Medulla oblongata (tissue), 1 donor: Measurements from ENCODE around the gene CNP.
"Not testable (repeated sequence)": the region's sequence is repeated elsewhere in the genome, so short reads cannot be mapped to it uniquely, and the experiment has no call there.

Experiments
- DNase-seq: peaks from one replicate; pipeline ENCODE4 v3.0.0-alpha.2; 2015; ENCODE audit errors: extremely low spot score

Gene CNP

DNA sequence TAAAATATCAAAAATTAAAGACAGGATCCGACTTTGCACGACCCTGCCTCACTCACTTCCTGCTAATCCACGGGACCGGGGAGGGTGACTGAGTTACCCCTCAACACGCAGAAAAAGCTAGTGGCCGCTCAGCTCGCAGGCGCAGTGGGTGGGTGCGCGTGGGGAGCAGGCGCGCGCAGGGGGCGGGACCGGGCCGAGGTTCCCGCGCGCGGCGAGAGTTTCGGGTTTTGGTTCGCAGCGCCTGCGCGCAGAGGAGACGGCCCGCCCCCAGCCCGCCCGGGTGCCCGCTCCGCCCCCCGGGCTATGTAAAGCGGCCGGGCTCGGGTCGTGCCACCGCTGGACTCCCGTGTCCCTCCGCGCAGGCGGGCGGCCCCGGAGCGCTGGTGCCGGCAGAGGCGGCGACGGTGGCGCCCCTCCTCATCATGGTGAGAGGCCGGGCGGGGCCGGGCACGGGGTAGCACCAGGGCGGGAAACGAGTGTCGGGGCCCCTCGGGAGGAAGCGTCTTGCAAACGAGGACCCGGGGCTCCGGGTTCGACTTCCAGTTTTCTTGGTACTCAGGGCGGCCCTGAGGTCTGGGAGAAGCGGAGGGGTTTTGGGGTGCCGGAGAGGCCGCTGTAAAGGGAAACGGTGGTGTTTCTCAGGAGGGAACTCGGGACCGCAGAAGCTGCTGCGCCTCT, at the start of gene CNP:
CNP (plus strand) TSS at position 333 of the 678 bp plus-strand sequence; CDS start at position 423, 90 bp downstream.
- DNase-seq, result peak; percentile 93

GRCh38 chr17:41917192-41917591, 49.4 kb upstream of the CNP start:
- peak; percentile 58 for DNase-seq

DNA sequence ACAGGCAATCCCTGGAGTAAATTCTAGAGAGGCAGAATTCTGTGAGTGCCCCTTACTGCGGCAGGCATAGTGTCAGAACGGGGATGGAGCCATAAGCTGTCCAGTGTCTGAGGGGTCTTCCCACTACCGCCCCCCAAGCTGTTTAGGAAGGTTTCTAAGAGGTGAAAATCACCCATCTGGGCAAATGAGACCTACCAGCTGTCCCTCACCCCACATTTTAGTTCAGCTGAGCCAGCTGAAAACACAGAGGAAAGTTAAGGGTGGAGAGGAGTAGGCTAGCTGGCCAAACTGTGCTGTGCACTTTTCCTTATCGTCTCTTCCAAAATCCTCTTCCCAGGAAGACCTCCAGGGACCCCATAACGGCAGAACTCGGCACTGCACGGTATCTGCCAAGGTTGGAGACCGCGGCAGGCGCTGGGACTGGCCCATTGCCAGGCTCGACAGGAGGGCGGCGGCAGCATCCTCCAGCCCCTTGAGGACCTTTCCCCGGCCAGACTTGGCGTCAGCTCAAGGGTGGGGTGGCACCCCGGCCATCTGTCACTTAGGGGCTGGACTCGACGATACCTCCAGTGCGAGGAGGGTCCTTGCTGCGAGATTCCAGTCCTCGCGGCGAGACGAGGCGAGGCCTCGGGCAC, 48.8 kb upstream of the CNP start:
- DNase-seq, result peak; percentile 30

DNA sequence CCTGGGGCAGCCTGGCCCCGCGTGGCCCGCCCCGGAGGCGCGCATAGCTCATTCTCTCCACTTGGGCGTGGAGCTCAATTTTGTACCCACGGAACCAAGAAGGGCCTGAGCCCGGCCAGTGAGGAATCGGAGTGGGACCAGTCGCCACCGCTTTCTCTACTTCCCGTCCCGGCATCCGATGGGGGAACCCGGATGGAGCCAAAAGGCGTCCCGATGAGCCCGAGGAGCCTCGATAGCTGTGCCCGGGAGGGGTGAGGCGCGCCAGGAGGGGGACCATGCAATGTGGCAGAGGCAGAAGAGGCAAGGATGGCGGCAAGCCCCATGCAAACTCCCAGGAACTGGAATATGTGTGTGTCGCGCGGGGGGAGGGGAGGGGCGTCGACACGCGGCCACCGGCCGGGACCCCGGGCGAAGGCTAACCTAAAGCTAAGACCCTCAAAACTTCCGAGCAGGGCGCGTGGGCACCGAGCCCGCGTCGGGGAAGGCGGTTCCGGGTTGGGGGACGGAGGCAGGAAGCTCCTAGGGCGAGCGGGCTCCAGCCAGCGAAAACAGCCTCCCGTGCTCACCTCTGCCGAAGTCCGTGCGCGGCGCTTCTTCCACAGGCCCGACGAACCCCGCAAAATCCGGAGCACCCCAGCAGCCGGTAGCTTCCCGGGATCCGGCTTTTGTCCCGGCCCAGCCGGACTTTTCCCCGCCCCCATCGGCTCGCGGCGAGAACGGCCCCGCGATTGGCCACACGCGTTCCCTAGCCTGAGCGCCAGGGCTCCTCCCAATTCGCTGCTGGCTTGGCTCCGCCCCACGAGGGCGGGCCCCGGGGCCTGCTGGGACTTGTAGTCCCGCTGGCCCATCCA, 48.1 kb upstream of the CNP start, which contains the start of gene ACLY:
ACLY (minus strand) TSS at position 638 of the 851 bp plus-strand sequence. CDS start 5,078 bp downstream, outside the sequence.
- DNase-seq, result peak; percentile 99

DNA sequence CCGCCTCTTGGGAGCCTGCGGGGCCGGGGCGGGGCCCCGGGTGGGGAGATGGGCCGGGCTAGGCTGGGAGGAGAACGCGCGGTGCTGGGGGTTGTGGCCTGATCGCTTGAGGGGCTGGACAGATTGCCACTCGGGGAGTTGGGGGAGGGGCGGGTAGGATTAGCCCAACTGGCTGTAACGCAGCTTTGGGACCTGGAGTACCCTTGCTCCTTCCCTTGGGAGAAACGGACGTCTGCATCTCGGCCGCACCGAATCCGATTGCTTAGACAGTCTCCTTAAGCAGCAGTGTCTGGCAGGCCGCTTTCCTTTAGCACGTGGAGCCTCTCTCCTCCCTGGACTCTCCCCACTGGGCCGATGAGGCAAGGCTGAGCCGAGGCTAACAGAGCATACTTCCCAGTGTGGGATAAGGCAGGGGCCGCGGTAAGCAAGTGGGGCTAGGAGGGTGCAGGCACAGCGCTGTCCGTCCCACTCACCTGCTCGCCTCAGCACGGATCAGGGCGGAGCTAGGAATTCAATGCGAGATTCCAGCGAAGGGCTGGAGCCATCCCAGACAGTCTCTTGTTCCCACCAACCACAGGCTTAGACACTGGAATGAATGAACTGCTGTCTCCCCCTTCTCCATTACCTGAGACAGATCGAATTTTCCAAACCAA, 47.3 kb upstream of the CNP start:
- no peak for DNase-seq

- DNase-seq, result no peak
These were observed 46.6 kb upstream of the CNP start for GRCh38 chr17:41919840-41920579.

GRCh38 chr17:41920580-41920955, 46.0 kb upstream of the CNP start:
- DNase-seq, result no peak

GRCh38 chr17:41925991-41926590, 40.5 kb upstream of the CNP start:
- no peak for DNase-seq

- DNase-seq, result no peak
These were observed 37.8 kb upstream of the CNP start for GRCh38 chr17:41928693-41929251.

DNA sequence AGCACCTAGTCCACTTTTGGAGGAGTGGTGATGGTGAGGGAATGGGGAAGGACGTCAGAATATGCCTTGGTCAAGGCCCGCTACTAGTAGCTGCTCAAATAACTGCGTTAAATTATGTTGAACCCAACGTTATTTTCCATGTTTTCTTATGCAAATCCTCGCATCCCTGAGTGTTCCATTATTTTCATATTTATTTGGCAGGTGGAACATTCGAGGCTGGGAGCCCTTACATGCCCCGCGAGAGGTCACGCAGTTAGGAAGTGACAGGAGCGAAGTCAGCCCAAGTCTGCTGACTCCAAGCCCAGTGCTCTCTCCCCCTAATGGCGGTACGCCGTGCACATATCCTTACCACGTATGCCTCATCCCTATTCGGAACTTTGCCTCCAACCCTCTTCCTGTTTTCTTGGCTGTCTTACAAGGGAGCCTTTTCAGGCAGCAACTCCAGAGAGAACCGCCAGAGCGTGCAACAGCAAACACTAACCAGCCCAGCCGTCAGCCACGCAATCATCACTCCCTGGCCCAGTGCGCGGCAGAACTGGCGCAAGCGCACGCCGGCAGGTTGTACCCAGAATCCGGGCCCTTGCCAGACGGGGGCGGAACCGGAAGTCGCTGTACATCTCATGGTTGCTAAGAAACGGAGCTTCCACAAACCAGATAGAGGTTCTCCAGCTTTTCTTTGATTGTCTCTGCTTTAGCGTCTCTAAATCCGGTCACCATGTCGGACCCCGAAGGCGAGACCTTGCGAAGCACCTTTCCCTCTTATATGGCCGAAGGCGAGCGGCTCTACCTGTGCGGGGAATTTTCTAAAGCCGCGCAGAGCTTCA, 36.4 kb upstream of the CNP start, which contains the start of gene ODAD4:
ODAD4 (plus strand) TSS at position 609 of the 824 bp plus-strand sequence; CDS start at position 716, 107 bp downstream.
- DNase-seq, result peak; percentile 97

DNA sequence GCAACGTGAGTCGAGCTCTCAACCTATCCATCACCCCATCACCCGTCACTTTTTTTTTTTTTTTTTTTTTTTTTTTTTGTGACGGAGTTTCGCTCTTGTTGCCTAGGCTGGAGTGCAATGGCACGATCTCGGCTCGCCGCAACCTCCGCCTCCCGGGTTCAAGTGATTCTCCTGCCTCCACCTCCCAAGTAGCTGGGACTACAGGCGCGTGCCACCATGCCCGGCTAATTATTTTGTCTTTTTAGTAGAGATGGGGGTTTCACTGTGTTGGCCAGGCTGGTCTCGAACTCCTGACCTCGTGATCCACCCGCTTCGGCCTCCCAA, 35.8 kb upstream of the CNP start:
- not testable (repeated sequence) for DNase-seq

DNA sequence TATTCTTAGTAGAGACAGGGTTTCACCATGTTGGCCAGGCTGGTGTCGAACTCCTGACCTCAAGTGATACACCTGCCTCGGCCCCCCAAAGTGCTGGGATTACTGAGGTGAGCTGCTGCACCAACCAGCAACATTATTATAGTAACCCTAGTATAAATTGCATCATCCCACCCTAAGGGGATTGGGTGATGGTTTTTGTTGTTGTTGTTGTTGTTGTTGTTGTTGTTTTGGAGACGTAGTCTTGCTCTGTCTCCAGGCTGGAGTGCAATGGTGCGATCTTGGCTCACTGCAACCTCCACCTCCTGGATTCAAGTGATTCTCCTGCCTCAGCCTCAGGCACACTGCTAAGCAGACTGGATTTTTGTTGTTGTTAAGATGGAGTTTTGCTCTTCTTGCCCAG, 34.9 kb upstream of the CNP start:
- not testable (repeated sequence) for DNase-seq

DNA sequence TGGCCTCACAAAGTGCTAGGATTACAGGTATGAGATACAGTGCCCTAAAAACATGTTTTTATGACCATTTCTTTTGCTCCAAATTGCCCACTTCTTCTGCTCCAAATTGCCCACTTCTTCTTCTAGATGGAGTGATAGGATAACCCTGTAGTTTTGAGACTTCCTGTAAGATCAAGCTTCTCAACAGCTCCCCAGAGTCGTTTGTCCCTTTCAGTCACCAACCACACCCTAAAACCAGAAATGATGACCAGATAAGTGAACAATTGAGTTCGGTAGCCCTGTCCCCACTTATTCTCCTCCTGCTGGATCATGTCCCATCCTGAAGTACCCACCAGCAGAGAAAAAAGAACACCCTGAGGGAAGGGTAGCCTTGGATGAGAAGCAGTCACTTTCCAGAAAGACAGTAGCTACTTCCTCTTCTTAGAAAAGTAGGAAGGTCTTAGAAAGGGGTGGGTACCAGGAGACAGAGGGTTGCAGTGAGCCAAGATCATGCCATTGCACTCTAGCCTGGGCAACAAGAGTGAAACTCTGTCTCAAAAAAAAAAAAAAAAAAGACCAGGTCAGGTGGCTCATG, 33.7 kb upstream of the CNP start:
- peak; percentile 40 for DNase-seq

- no peak for DNase-seq
These were observed 31.0 kb upstream of the CNP start for GRCh38 chr17:41935641-41936040.

DNA sequence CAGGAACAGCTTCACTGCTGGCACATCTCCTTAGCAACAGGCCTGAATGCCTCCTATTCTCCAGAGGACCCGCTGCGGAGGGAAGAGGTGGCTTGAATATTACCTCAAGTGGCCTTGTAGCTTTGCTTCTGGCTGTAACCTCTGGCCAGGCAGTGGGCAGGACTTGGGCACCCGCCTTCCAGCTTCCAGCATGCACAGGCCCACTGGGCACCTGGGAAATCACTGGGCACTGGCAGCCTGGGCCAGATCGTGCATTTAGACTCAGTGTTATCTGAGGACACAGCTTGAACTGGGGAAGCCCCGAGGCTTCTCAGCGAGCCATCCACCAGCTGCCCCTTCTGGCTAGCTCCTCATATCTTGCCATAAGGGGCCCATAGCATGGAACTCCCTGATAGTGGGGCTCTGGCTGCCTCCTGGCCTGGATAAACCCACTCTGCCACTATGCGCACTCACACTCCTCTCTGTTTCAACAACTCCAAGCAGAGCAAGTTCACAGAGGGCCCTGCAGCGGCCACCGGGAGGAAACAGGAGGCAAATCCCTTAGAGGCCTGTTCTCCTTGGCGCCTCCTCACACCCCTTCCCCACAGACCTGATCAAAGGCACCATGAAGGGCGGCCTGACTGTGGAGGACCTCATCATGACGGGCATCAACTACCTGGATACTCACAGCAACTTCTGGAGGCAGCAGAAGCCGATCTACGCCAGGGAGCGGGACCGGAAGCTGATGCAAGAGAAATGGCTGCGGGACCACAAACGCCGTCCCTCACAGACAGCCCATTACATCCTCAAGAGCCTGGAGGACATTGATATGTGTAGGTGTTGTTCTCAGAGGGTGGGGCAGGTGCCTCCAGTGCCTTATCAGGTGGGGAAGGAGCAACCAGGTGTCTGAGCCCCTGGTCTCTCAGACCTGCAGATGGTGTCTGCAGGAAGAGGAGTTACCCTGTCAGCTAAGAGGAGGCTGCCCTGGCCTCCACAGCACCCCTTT, 28.3 kb upstream of the CNP start:
- DNase-seq, result no peak

DNA sequence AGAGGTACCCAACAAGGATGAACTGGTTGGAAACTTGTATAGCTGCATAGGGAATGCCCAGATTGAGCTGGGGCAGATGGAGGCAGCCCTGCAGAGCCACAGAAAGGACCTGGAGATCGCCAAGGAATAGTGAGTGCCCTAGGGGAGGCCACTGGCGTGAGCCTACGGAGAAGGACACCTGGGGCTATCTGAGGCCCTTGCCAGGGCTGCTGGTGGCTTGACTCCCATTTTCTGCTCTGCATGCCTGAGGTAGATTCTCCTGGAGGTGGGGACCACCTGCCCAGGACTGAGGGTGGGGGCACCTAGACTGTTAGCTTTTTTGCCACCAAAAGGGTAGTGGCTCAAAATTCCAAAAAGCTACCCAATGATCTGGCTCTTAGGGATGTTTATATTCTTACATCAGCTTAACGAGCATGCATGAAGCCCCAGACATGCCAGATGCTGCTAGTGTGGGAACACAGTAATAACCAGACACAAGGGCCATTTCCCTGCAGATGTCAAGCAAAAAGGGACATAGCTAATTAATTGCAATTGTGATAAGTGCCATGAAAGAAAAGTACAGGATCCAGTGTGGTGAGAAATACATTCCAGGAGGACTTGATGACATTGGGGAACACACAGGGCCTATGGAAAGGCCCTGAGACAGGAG, 27.4 kb upstream of the CNP start:
- no peak for DNase-seq

- no peak for DNase-seq
These were observed 26.9 kb upstream of the CNP start for GRCh38 chr17:41939693-41940090.

GRCh38 chr17:41941168-41941567, 25.4 kb upstream of the CNP start:
- DNase-seq, result no peak
